Keratinocyte (primary cell): ENCODE measurements around the gene SLC66A1.

Source experiments
- CTCF ChIP-seq, 3 experiments: IDR thresholded peaks in 1 of 3; conservative IDR thresholded peaks in 1 of 3; optimal IDR thresholded peaks in 1 of 3; 2 replicates in 2 of 3; 3 replicates in 1 of 3; pipeline versions ENCODE3 to v1.5.1; 2011; ENCODE audit warnings: low read length in 3 of 3, mild to moderate bottlenecking in 3 of 3, moderate library complexity in 2 of 3, control low read depth in 1 of 3, inconsistent platforms in 1 of 3; ENCODE audit not compliant: insufficient read depth in 2 of 3; ENCODE audit errors: extremely low read depth in 1 of 3
- EZH2 ChIP-seq: IDR thresholded peaks from one replicate; pipeline ENCODE4 v1.6.1; 2012; ENCODE audit warnings: inconsistent platforms, mild to moderate bottlenecking, low read length, moderate library complexity

GRCh38 chr1:19330449-19331135, 18.5 kb downstream of the SLC66A1 start:
- TF ChIP-seq CTCF (optimal IDR thresholded peaks at IDR 0.05 in 1 of 3, IDR thresholded peaks at IDR 0.05 in 1 of 3, conservative IDR thresholded peaks at IDR 0.05 in 1 of 3; ENCODE audit: extremely low read depth in 1 of 3, insufficient read depth in 2 of 3, low read length in 3 of 3) (no peak), EZH2 (no peak)
